ENCODE measurements around the gene EFNA1. TPM values are rescaled to one million over a fixed set of nuclear protein-coding genes. Genes with fewer than 3 reads are reported as not detected.

EFNA1 gene
- total and polyA plus RNA-seq, 2 of the 13 experiments (the other 11 are each of a cell fraction or from before 2014, with no cell fraction given) = 81.8 to 874 TPM

- no peak for TF ChIP-seq HOMEZ (CRISPR knock-in tag; IDR thresholded peaks at IDR 0.05; ENCODE audit: low read depth)
- no peak for TF ChIP-seq HNRNPK (IDR thresholded peaks at IDR 0.05; ENCODE audit: low read depth, low read length, poor library complexity, severe bottlenecking)
- TF ChIP-seq, protein P1, sequence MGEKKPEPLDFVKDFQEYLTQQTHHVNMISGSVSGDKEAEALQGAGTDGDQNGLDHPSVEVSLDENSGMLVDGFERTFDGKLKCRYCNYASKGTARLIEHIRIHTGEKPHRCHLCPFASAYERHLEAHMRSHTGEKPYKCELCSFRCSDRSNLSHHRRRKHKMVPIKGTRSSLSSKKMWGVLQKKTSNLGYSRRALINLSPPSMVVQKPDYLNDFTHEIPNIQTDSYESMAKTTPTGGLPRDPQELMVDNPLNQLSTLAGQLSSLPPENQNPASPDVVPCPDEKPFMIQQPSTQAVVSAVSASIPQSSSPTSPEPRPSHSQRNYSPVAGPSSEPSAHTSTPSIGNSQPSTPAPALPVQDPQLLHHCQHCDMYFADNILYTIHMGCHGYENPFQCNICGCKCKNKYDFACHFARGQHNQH (CRISPR knock-in tag; IDR thresholded peaks at IDR 0.05) = peak; percentile 41; the same call in 1 of the 2 replicates
- TF ChIP-seq SMAD3 (CRISPR knock-in tag; IDR thresholded peaks at IDR 0.05) = peak; percentile 62; the same call in 1 of the 2 replicates
- TF ChIP-seq ZNF589 (CRISPR knock-in tag; conservative IDR thresholded peaks at IDR 0.05) = no peak
- TF ChIP-seq, protein P2, sequence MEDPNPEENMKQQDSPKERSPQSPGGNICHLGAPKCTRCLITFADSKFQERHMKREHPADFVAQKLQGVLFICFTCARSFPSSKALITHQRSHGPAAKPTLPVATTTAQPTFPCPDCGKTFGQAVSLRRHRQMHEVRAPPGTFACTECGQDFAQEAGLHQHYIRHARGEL (CRISPR knock-in tag; IDR thresholded peaks at IDR 0.05) = no peak
- no peak for TF ChIP-seq PTBP1 (IDR thresholded peaks at IDR 0.05; ENCODE audit: low read depth, low read length, poor library complexity, severe bottlenecking)
- TF ChIP-seq, protein P3, sequence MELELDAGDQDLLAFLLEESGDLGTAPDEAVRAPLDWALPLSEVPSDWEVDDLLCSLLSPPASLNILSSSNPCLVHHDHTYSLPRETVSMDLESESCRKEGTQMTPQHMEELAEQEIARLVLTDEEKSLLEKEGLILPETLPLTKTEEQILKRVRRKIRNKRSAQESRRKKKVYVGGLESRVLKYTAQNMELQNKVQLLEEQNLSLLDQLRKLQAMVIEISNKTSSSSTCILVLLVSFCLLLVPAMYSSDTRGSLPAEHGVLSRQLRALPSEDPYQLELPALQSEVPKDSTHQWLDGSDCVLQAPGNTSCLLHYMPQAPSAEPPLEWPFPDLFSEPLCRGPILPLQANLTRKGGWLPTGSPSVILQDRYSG (CRISPR knock-in tag; IDR thresholded peaks at IDR 0.05) = no peak
- TF ChIP-seq HES4 (CRISPR knock-in tag; IDR thresholded peaks at IDR 0.05; ENCODE audit: borderline replicate concordance) = no peak
- no peak for TF ChIP-seq SKIL (CRISPR knock-in tag; IDR thresholded peaks at IDR 0.05; ENCODE audit: borderline replicate concordance)
- no peak for TF ChIP-seq ZNF430 (CRISPR knock-in tag; IDR thresholded peaks at IDR 0.05)
- TF ChIP-seq SP1 (IDR thresholded peaks at IDR 0.05) = no peak
- no peak for TF ChIP-seq SP1 (CRISPR knock-in tag; IDR thresholded peaks at IDR 0.05)
- no peak for TF ChIP-seq MATR3 (CRISPR knock-in tag; IDR thresholded peaks at IDR 0.05)
- no peak for TF ChIP-seq CREB1 (IDR thresholded peaks at IDR 0.05)
- TF ChIP-seq CREB1 (CRISPR knock-in tag; IDR thresholded peaks at IDR 0.05) = no peak
- no peak for TF ChIP-seq HOXA9 (CRISPR knock-in tag; IDR thresholded peaks at IDR 0.05; ENCODE audit: borderline replicate concordance)
- no peak for TF ChIP-seq ATAD3A (CRISPR knock-in tag; IDR thresholded peaks at IDR 0.05)
- no peak for TF ChIP-seq HCFC1 (IDR thresholded peaks at IDR 0.05; ENCODE audit: low read depth, low read length)
- TF ChIP-seq, protein P4, sequence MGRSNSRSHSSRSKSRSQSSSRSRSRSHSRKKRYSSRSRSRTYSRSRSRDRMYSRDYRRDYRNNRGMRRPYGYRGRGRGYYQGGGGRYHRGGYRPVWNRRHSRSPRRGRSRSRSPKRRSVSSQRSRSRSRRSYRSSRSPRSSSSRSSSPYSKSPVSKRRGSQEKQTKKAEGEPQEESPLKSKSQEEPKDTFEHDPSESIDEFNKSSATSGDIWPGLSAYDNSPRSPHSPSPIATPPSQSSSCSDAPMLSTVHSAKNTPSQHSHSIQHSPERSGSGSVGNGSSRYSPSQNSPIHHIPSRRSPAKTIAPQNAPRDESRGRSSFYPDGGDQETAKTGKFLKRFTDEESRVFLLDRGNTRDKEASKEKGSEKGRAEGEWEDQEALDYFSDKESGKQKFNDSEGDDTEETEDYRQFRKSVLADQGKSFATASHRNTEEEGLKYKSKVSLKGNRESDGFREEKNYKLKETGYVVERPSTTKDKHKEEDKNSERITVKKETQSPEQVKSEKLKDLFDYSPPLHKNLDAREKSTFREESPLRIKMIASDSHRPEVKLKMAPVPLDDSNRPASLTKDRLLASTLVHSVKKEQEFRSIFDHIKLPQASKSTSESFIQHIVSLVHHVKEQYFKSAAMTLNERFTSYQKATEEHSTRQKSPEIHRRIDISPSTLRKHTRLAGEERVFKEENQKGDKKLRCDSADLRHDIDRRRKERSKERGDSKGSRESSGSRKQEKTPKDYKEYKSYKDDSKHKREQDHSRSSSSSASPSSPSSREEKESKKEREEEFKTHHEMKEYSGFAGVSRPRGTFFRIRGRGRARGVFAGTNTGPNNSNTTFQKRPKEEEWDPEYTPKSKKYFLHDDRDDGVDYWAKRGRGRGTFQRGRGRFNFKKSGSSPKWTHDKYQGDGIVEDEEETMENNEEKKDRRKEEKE (IDR thresholded peaks at IDR 0.05) = no peak
- no peak for TF ChIP-seq CBX5 (CRISPR knock-in tag; IDR thresholded peaks at IDR 0.05; ENCODE audit: borderline replicate concordance)
Measured at GRCh38 chr1:155167166-155168104, 39.8 kb downstream of the EFNA1 start (continued).

All from HepG2 (cell line).